Hepatocyte (in vitro differentiated cells): Measurements from ENCODE around the gene SIPA1L2.

Experiments
- EZH2 ChIP-seq: fragments of 200-600 bp; sonication (generic); IDR thresholded peaks from 2 replicates; pipeline ENCODE4 v1.6.1; 2016; ENCODE audit warnings: antibody characterized with exemption, mild to moderate bottlenecking, borderline replicate concordance
- EZH2phosphoT487 ChIP-seq: fragments of 200-600 bp; sonication (generic); IDR thresholded peaks from one replicate; pipeline ENCODE4 v1.6.1; 2018; ENCODE audit warnings: antibody characterized with exemption, mild to moderate bottlenecking, low read depth, moderate library complexity; ENCODE audit not compliant: unreplicated experiment, severe bottlenecking
- TF ChIP-seq, protein P1 (sequence below): fragments of 200-600 bp; sonication (generic); IDR thresholded peaks from 2 replicates; pipeline ENCODE4 v1.5.1; 2016; ENCODE audit warnings: antibody characterized with exemption, mild to moderate bottlenecking; ENCODE audit not compliant: poor library complexity

DNA sequence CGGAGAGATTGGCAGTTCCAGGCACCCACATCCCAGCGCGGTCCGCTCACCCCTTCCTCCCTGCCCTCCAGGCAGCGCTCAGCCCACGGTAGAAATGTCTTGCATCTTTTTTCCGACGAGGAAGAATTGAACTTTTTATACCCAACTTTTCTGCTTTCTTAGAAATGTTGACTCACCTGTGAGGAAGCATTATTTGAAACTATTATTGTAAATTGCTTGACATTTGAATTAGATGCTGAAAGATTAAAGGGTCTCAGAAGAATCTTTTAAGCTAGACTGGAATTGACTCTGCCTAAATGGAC lies 912 bp upstream of the SIPA1L2 start:
- TF ChIP-seq, protein P1, sequence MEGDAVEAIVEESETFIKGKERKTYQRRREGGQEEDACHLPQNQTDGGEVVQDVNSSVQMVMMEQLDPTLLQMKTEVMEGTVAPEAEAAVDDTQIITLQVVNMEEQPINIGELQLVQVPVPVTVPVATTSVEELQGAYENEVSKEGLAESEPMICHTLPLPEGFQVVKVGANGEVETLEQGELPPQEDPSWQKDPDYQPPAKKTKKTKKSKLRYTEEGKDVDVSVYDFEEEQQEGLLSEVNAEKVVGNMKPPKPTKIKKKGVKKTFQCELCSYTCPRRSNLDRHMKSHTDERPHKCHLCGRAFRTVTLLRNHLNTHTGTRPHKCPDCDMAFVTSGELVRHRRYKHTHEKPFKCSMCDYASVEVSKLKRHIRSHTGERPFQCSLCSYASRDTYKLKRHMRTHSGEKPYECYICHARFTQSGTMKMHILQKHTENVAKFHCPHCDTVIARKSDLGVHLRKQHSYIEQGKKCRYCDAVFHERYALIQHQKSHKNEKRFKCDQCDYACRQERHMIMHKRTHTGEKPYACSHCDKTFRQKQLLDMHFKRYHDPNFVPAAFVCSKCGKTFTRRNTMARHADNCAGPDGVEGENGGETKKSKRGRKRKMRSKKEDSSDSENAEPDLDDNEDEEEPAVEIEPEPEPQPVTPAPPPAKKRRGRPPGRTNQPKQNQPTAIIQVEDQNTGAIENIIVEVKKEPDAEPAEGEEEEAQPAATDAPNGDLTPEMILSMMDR: no peak
- TF ChIP-seq EZH2 (no peak), EZH2phosphoT487 (no peak)
